MCF 10A (cell line): ENCODE results near the gene AMZ2. TPM values are rescaled to one million over a fixed set of nuclear protein-coding genes. Genes with fewer than 3 reads are reported as not detected.
"Not testable (repeated sequence)": the region's sequence is repeated elsewhere in the genome, so short reads cannot be mapped to it uniquely, and the experiment has no call there.

ENCODE experiments used
- BruUV-seq: library from RNA; stranded (reverse); fragments of 400-500 nt; replicated peaks from 2 replicates; lab custom pipeline; 2021; lab: Mats Ljungman, UMichigan
- CTCF ChIA-PET: fragments of 300-600 bp; sonication (Branson Sonifier 250); formaldehyde crosslinking; extraction: SDS; loops from one replicate; lab custom pipeline; 2021; ENCODE audit warnings: antibody characterized with exemption, inconsistent platforms; lab: Yijun Ruan, JAX
- POLR2A ChIA-PET: fragments of 300-600, 350-650 bp; sonication (Branson Sonifier 250); formaldehyde crosslinking; extraction: SDS; loops from one replicate; lab custom pipeline; 2020; ENCODE audit warnings: antibody characterized with exemption, inconsistent platforms; lab: Yijun Ruan, JAX
- DNase-seq: peaks from one replicate; pipeline ENCODE4 v3.0.0-alpha.2; 2018; ENCODE audit not compliant: unreplicated experiment
- H3K27ac Mint-ChIP-seq: one replicate; pipeline ENCODE4 v1.8.0; 2022; ENCODE audit warnings: mild to moderate bottlenecking, low read depth, mixed read lengths; ENCODE audit not compliant: unreplicated experiment
- H3K27me3 Mint-ChIP-seq: one replicate; pipeline ENCODE4 v1.8.0; 2022; ENCODE audit warnings: mixed read lengths; ENCODE audit not compliant: insufficient read depth, unreplicated experiment
- H3K36me3 Mint-ChIP-seq: one replicate; pipeline ENCODE4 v1.8.0; 2022; ENCODE audit warnings: mild to moderate bottlenecking, moderate library complexity, mixed read lengths; ENCODE audit not compliant: insufficient read depth, unreplicated experiment
- H3K4me1 Mint-ChIP-seq: one replicate; pipeline ENCODE4 v1.8.0; 2022; ENCODE audit warnings: mixed read lengths; ENCODE audit not compliant: insufficient read depth, unreplicated experiment
- H3K4me3 Mint-ChIP-seq: one replicate; pipeline ENCODE4 v1.8.0; 2022; ENCODE audit warnings: mild to moderate bottlenecking, moderate library complexity, mixed read lengths; ENCODE audit not compliant: unreplicated experiment
- H3K9me3 Mint-ChIP-seq: one replicate; pipeline ENCODE4 v1.8.0; 2022; ENCODE audit warnings: mixed read lengths; ENCODE audit not compliant: unreplicated experiment
- intact Hi-C: fragments of 100-400 bp; cut with micrococcal nuclease; formaldehyde crosslinking; loops from 2 replicates; pipeline ENCODE4 v1.14.1; 2022
- total RNA-seq: library from RNA; stranded (reverse); gene quantifications from 2 replicates; pipeline ENCODE4 v1.2.3, GENCODE V29; 2022
- TF ChIP-seq, protein P1 (sequence below): fragments of 200-600 bp; IDR thresholded peaks from one replicate; pipeline ENCODE4 v1.8.0; 2022; ENCODE audit warnings: antibody characterized with exemption, mild to moderate bottlenecking; ENCODE audit not compliant: unreplicated experiment

AMZ2 gene
- total RNA-seq, 1 experiment from 2014 or later = 127 TPM

- H3K27ac Mint-ChIP-seq, intact Hi-C loops, H3K27me3 Mint-ChIP-seq, CTCF ChIA-PET, BruUV-seq, DNase-seq, H3K36me3 Mint-ChIP-seq, H3K4me1 Mint-ChIP-seq, H3K4me3 Mint-ChIP-seq, H3K9me3 Mint-ChIP-seq: not testable (repeated sequence)
- POLR2A ChIA-PET = interaction anchor here (2.1 to 3.5 kb wide), 2 partner anchors 12 to 13 kb away, joined by 7 to 20 read pairs; partner anchors contain the start of gene AMZ2
Measured at GRCh38 chr17:68235336-68235791, 12.5 kb upstream of the AMZ2 start.

DNA sequence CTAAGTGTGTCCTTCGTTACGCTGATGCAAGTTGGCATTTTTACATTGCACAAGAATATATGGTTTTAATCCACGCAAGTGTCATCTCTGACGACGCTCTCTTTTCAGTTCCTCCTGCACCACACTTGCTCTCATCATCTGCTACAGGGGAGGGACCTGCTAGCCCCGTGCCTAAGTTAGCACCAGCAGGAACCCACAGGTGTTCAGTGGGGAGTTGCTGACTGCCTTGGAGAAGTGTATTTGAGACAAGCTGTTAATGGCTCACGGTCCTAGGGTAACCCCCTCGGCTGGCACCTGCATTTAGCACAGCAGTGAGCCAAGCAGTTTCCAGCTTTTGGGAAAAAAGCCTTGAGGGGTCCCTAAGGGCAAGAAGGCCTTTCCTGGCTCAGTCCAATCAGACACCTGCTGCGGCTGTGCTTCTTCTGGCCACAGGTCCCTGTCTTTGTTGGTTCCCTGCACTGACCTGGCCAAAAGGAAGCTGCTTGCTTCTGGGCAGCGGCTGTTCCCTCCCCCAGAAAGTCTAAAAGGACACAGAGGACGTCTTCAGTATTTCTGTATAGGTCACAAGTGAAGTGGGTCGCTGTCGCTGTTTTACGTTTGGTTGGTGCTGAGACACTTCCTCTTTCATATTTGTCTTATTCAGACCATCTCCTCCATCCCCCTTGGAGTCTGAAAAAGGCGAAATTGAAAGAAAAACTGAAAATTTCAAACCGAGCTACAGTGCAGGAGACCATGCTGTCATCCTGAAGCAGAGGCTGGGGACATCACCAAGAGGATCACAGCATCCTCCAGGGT lies 10.3 kb upstream of the AMZ2 start:
- intact Hi-C loops, H3K4me3 Mint-ChIP-seq, CTCF ChIA-PET, H3K27ac Mint-ChIP-seq, BruUV-seq, H3K36me3 Mint-ChIP-seq, H3K9me3 Mint-ChIP-seq, H3K27me3 Mint-ChIP-seq, H3K4me1 Mint-ChIP-seq, DNase-seq: not testable (repeated sequence)
- POLR2A ChIA-PET = interaction anchor here (2.1 kb wide), 1 partner anchor 10 kb away, joined by 7 read pairs; the partner anchor contains the start of gene AMZ2

- ChIA-PET CTCF (no interaction called here), POLR2A (no interaction called here)
- Mint-ChIP-seq H3K4me3 (no peak overlapping the region), H3K9me3 (no peaks in the 10 kb centered on the region), H3K4me1 (no peaks in the 10 kb centered on the region), H3K36me3 (no peaks in the 10 kb centered on the region), H3K27ac (no peak overlapping the region), H3K27me3 (no peaks in the 10 kb centered on the region)
- intact Hi-C loops = no loop called here
- no peak for DNase-seq
- TF ChIP-seq, protein P1, sequence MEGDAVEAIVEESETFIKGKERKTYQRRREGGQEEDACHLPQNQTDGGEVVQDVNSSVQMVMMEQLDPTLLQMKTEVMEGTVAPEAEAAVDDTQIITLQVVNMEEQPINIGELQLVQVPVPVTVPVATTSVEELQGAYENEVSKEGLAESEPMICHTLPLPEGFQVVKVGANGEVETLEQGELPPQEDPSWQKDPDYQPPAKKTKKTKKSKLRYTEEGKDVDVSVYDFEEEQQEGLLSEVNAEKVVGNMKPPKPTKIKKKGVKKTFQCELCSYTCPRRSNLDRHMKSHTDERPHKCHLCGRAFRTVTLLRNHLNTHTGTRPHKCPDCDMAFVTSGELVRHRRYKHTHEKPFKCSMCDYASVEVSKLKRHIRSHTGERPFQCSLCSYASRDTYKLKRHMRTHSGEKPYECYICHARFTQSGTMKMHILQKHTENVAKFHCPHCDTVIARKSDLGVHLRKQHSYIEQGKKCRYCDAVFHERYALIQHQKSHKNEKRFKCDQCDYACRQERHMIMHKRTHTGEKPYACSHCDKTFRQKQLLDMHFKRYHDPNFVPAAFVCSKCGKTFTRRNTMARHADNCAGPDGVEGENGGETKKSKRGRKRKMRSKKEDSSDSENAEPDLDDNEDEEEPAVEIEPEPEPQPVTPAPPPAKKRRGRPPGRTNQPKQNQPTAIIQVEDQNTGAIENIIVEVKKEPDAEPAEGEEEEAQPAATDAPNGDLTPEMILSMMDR = no peak
- no TSS peak for BruUV-seq
Measured at GRCh38 chr17:68238164-68238870, 9.5 kb upstream of the AMZ2 start.

GRCh38 chr17:68238871-68239253 lies 9.0 kb upstream of the AMZ2 start:
- no peaks in the 10 kb centered on the region for H3K27me3 Mint-ChIP-seq
- intact Hi-C loops = no loop called here
- no peak overlapping the region for H3K4me3 Mint-ChIP-seq
- H3K4me1 Mint-ChIP-seq = no peaks in the 10 kb centered on the region
- BruUV-seq = no TSS peak
- TF ChIP-seq, protein P1 = no peak
- no peaks in the 10 kb centered on the region for H3K9me3 Mint-ChIP-seq
- POLR2A ChIA-PET = interaction anchor here (0.7 kb wide), 2 partner anchors 9 to 14 kb away, joined by 3 to 4 read pairs; partner anchors contain the start of gene AMZ2
- DNase-seq = no peak
- CTCF ChIA-PET = no interaction called here
- no peaks in the 10 kb centered on the region for H3K36me3 Mint-ChIP-seq
- no peak overlapping the region for H3K27ac Mint-ChIP-seq
